Lower leg skin (tissue), 3 donors: ENCODE measurements around the gene ADAMTS17.

Experiments
- CTCF ChIP-seq, 3 donors: fragments of 450-650 bp; IDR thresholded peaks; one replicate each; pipeline ENCODE4 v1.5.1; 2016; ENCODE audit warnings: antibody characterized with exemption in 3 of 3, mild to moderate bottlenecking in 3 of 3, moderate library complexity in 2 of 3
- POLR2A ChIP-seq, 2 donors: fragments of 450-650 bp; IDR thresholded peaks; one replicate each; pipeline ENCODE4 v1.6.1; 2016 to 2017; ENCODE audit warnings: antibody characterized with exemption in 2 of 2, mild to moderate bottlenecking in 1 of 2, moderate library complexity in 1 of 2

- TF ChIP-seq CTCF (IDR thresholded peaks at IDR 0.05), result no peak
- no peak for TF ChIP-seq POLR2A (IDR thresholded peaks at IDR 0.05)
These were observed 173.8 kb downstream of the ADAMTS17 start for GRCh38 chr15:100167884-100168375.
